Neuronal stem cell (in vitro differentiated cells): ENCODE measurements around the gene GPR107.

Source experiments
- DNase-seq: peaks from one replicate; pipeline ENCODE4 v3.0.0-alpha.2; 2013; ENCODE audit warnings: low spot score
- H2AFZ ChIP-seq: one replicate; pipeline ENCODE4 v1.6.1; 2013; ENCODE audit warnings: mild to moderate bottlenecking, low read length, inconsistent platforms
- H2AK5ac ChIP-seq: 2 replicates; pipeline ENCODE4 v1.6.1; 2013; ENCODE audit warnings: low read depth, mild to moderate bottlenecking, inconsistent platforms, low read length, moderate library complexity, mixed read lengths
- H2BK120ac ChIP-seq: 2 replicates; pipeline ENCODE4 v1.6.1; 2013; ENCODE audit warnings: low read depth, mild to moderate bottlenecking, inconsistent platforms, low read length, moderate library complexity, mixed read lengths
- H2BK12ac ChIP-seq: one replicate; pipeline ENCODE4 v1.6.1; 2013; ENCODE audit warnings: low read length, inconsistent platforms
- H2BK15ac ChIP-seq: 2 replicates; pipeline ENCODE4 v1.6.1; 2013; ENCODE audit warnings: mild to moderate bottlenecking, low read length, inconsistent platforms, mixed read lengths
- H2BK5ac ChIP-seq: one replicate; pipeline ENCODE4 v1.6.1; 2013; ENCODE audit warnings: inconsistent platforms, mild to moderate bottlenecking, low read length, moderate library complexity
- H3K14ac ChIP-seq: one replicate; pipeline ENCODE4 v1.6.1; 2013; ENCODE audit warnings: low read length, inconsistent platforms
- H3K18ac ChIP-seq: 2 replicates; pipeline ENCODE4 v1.6.1; 2013; ENCODE audit warnings: low read length, inconsistent platforms
- H3K23ac ChIP-seq: 2 replicates; pipeline ENCODE4 v1.6.1; 2013; ENCODE audit warnings: low read depth, mild to moderate bottlenecking, mixed read lengths, low read length, inconsistent platforms; ENCODE audit not compliant: poor library complexity
- H3K27ac ChIP-seq: replicated peaks from 3 replicates; pipeline ENCODE4 v1.5.1; 2013; ENCODE audit warnings: low read length, inconsistent platforms
- H3K27me3 ChIP-seq, 3 experiments: 2 replicates each; pipeline ENCODE4 v1.6.1; 2013; ENCODE audit warnings: low read length in 3 of 3, mild to moderate bottlenecking in 2 of 3, inconsistent platforms in 1 of 3, low read depth in 1 of 3, mixed read lengths in 1 of 3, moderate library complexity in 1 of 3; ENCODE audit not compliant: control insufficient read depth in 3 of 3, insufficient read depth in 3 of 3
- H3K36me3 ChIP-seq, 2 donors: replicated peaks in 1 of 2; 2 replicates each; pipeline ENCODE4 v1.6.1; 2013; ENCODE audit warnings: low read length in 2 of 2; ENCODE audit not compliant: control insufficient read depth in 2 of 2, insufficient read depth in 2 of 2
- H3K4ac ChIP-seq: 2 replicates; pipeline ENCODE4 v1.6.1; 2013; ENCODE audit warnings: inconsistent platforms, mild to moderate bottlenecking, low read length, moderate library complexity
- H3K4me1 ChIP-seq, 2 donors: 1 replicate in 1 of 2; 2 replicates in 1 of 2; pipeline ENCODE4 v1.6.1; 2013; ENCODE audit warnings: low read length in 2 of 2, low read depth in 1 of 2; ENCODE audit not compliant: control insufficient read depth in 2 of 2, insufficient read depth in 1 of 2
- H3K4me2 ChIP-seq: one replicate; pipeline ENCODE4 v1.6.1; 2013; ENCODE audit warnings: mild to moderate bottlenecking, low read length, inconsistent platforms; ENCODE audit not compliant: insufficient read depth, poor library complexity, severe bottlenecking
- H3K4me3 ChIP-seq, 2 donors: 2 replicates each; pipeline ENCODE4 v1.5.1; 2013; ENCODE audit warnings: low read length in 2 of 2, mild to moderate bottlenecking in 2 of 2, inconsistent platforms in 1 of 2, moderate library complexity in 1 of 2
- H3K79me1 ChIP-seq: one replicate; pipeline ENCODE4 v1.6.1; 2013; ENCODE audit warnings: low read depth, mild to moderate bottlenecking, inconsistent platforms, low read length, moderate library complexity
- H3K9ac ChIP-seq: one replicate; pipeline ENCODE4 v1.6.1; 2013; ENCODE audit warnings: mild to moderate bottlenecking, low read depth, low read length, inconsistent platforms; ENCODE audit not compliant: poor library complexity
- H3K9me3 ChIP-seq, 2 donors: replicated peaks in 1 of 2; 2 replicates each; pipeline versions ENCODE3 to v1.6.1; 2013; ENCODE audit warnings: low read length in 2 of 2, mild to moderate bottlenecking in 2 of 2, inconsistent platforms in 1 of 2, low read depth in 1 of 2, mixed read lengths in 1 of 2, moderate library complexity in 1 of 2; ENCODE audit not compliant: control insufficient read depth in 2 of 2, insufficient read depth in 1 of 2
- H4K8ac ChIP-seq: one replicate; pipeline ENCODE4 v1.6.1; 2013; ENCODE audit warnings: low read depth, mild to moderate bottlenecking, inconsistent platforms, low read length, moderate library complexity
- H4K91ac ChIP-seq: one replicate; pipeline ENCODE4 v1.6.1; 2013; ENCODE audit warnings: low read length, low read depth, mild to moderate bottlenecking, inconsistent platforms; ENCODE audit not compliant: poor library complexity
- WGBS, 2 donors: extraction: QIAGEN DNeasy Blood & Tissue Kit; methylation state at CpG; one replicate each; pipeline ENCODE4 v1.1.7; 2013; ENCODE audit warnings: missing lambda C conversion rate in 2 of 2, mixed read lengths in 1 of 2; ENCODE audit not compliant: insufficient read length in 2 of 2, insufficient replicate concordance in 1 of 2; ENCODE audit errors: extremely low coverage in 2 of 2; 5-methylcytosine and 5-hydroxymethylcytosine counted together

Gene GPR107

GRCh38 chr9:130165579-130165978, 111.9 kb downstream of the GPR107 start:
- no peaks in the 10 kb centered on the region for H3K79me1 ChIP-seq
- no peak overlapping the region for H2BK5ac ChIP-seq
- H3K27me3 ChIP-seq = peaks cover 0 to 6% (median 0%) of the 10 kb centered on the region in 3 experiments

GRCh38 chr9:130166399-130166798, 112.7 kb downstream of the GPR107 start:
- Histone ChIP-seq H3K27ac (no peak overlapping the region), H2BK5ac (no peak overlapping the region), H2BK12ac (no peak overlapping the region), H3K4me1 (peaks cover 2 to 6% of the 10 kb centered on the region in 2 donors), H2AK5ac (no peak overlapping the region), H3K36me3 (no peaks in the 10 kb centered on the region), H3K4ac (no peak overlapping the region), H3K9me3 (peaks cover 0 to 4% of the 10 kb centered on the region in 2 donors), H4K8ac (no peak overlapping the region), H3K18ac (no peak overlapping the region), H3K23ac (no peak overlapping the region), H2BK120ac (no peak overlapping the region), H3K4me3 (no peak overlapping the region), H3K14ac (no peak overlapping the region), H3K79me1 (no peaks in the 10 kb centered on the region), H2BK15ac (no peak overlapping the region), H4K91ac (no peak overlapping the region), H2AFZ (no peak overlapping the region), H3K9ac (no peak overlapping the region), H3K4me2 (no peak overlapping the region), H3K27me3 (peaks cover 0 to 12% (median 0%) of the 10 kb centered on the region in 3 experiments)
- WGBS, 2 donors = no CpG with 5 or more reads among the region's 4 CpGs
- no peak for DNase-seq

More at GRCh38 chr9:130165579-130165978, 111.9 kb downstream of the GPR107 start:
- H3K4me3 ChIP-seq = no peak overlapping the region
- H3K4ac ChIP-seq = no peak overlapping the region
- H3K18ac ChIP-seq = no peak overlapping the region
- no peak overlapping the region for H4K8ac ChIP-seq
- no peak overlapping the region for H3K9ac ChIP-seq
- no peak overlapping the region for H4K91ac ChIP-seq
- H2AK5ac ChIP-seq = no peak overlapping the region
- no peak overlapping the region for H2BK12ac ChIP-seq
- H3K23ac ChIP-seq = no peak overlapping the region
- H3K14ac ChIP-seq = no peak overlapping the region
- H3K4me2 ChIP-seq = no peak overlapping the region
- H2BK15ac ChIP-seq = no peak overlapping the region
- no peak overlapping the region for H2AFZ ChIP-seq
- no peak overlapping the region for H3K27ac ChIP-seq
- peaks cover 0 to 4% of the 10 kb centered on the region in 2 donors for H3K4me1 ChIP-seq
- peaks cover 0 to 4% of the 10 kb centered on the region in 2 donors for H3K9me3 ChIP-seq
- DNase-seq = no peak
- H2BK120ac ChIP-seq = no peak overlapping the region
- WGBS, 2 donors = no CpG with 5 or more reads among the region's 1 CpG
- H3K36me3 ChIP-seq = no peaks in the 10 kb centered on the region

- no peak overlapping the region for H3K4me3 ChIP-seq
- H3K4me1 ChIP-seq = peaks cover 6 to 11% of the 10 kb centered on the region in 2 donors
- no peak overlapping the region for H2AK5ac ChIP-seq
- no peak overlapping the region for H3K9ac ChIP-seq
- no peaks in the 10 kb centered on the region for H3K79me1 ChIP-seq
- WGBS, 2 donors = no CpG with 5 or more reads among the region's 6 CpGs
- H3K27me3 ChIP-seq = peaks cover 0 to 15% (median 0%) of the 10 kb centered on the region in 3 experiments
- no peak overlapping the region for H3K27ac ChIP-seq
- H3K36me3 ChIP-seq = no peaks in the 10 kb centered on the region
- H2AFZ ChIP-seq = no peak overlapping the region
- no peak overlapping the region for H2BK15ac ChIP-seq
- no peak overlapping the region for H2BK120ac ChIP-seq
- no peak overlapping the region for H3K18ac ChIP-seq
- H4K8ac ChIP-seq = no peak overlapping the region
- no peak overlapping the region for H3K14ac ChIP-seq
- H3K9me3 ChIP-seq = peaks cover 0 to 4% of the 10 kb centered on the region in 2 donors
- no peak overlapping the region for H3K23ac ChIP-seq
- no peak overlapping the region for H3K4me2 ChIP-seq
- H3K4ac ChIP-seq = no peak overlapping the region
- H2BK5ac ChIP-seq = no peak overlapping the region
- no peak overlapping the region for H4K91ac ChIP-seq
- no peak for DNase-seq
- no peak overlapping the region for H2BK12ac ChIP-seq
Measured at GRCh38 chr9:130167927-130168326, 114.2 kb downstream of the GPR107 start.

GRCh38 chr9:130171226-130172148, 117.8 kb downstream of the GPR107 start:
- H3K9me3 ChIP-seq = peaks cover 0 to 4% of the 10 kb centered on the region in 2 donors

More at GRCh38 chr9:130171226-130172148, 117.8 kb downstream of the GPR107 start:
- H2BK5ac ChIP-seq = peak overlapping the region; percentile 92
- no peak overlapping the region for H3K14ac ChIP-seq
- WGBS, 2 donors = no CpG with 5 or more reads among the region's 45 CpGs
- H3K4me1 ChIP-seq = peaks cover 10 to 26% of the 10 kb centered on the region in 2 donors
- no peak overlapping the region for H3K27ac ChIP-seq
- H2BK12ac ChIP-seq = peak overlapping the region; percentile 68
- DNase-seq = no peak
- H2AFZ ChIP-seq = peak overlapping the region; percentile 95
- H2AK5ac ChIP-seq = peak overlapping the region; percentile 85
- peak overlapping the region; percentile 92 for H3K4me2 ChIP-seq
- H4K8ac ChIP-seq = no peak overlapping the region
- peak overlapping the region; percentile 97 for H3K18ac ChIP-seq
- H2BK120ac ChIP-seq = peak overlapping the region; percentile 63
- H3K4ac ChIP-seq = no peak overlapping the region
- peaks cover 16% of the 10 kb centered on the region for H3K79me1 ChIP-seq
- H4K91ac ChIP-seq = no peak overlapping the region
- H3K36me3 ChIP-seq = peaks cover under 1 to 2% of the 10 kb centered on the region in 2 donors
- H3K4me3 ChIP-seq = peak overlapping the region; percentile 59 to 81
- peak overlapping the region; percentile 98 for H2BK15ac ChIP-seq
- H3K9ac ChIP-seq = peak overlapping the region; percentile 75
- no peak overlapping the region for H3K23ac ChIP-seq
- H3K27me3 ChIP-seq = peaks cover 0 to 15% (median 0%) of the 10 kb centered on the region in 3 experiments
